GM21390 (cell line): Measurements from ENCODE around the gene UNC13A.

Experiments
- ATAC-seq: cut with Tn5 transposase; IDR thresholded peaks from one replicate; pipeline ENCODE4 v1.9.1; 2021; ENCODE audit not compliant: unreplicated experiment

UNC13A gene

GRCh38 chr19:17687857-17688784 is at the start of gene UNC13A:
UNC13A (minus strand) TSS chr19:17688354; CDS start chr19:17688199, 155 bp downstream.
- no peak for ATAC-seq

- ATAC-seq, result no peak
These were observed 49.6 kb upstream of the UNC13A start for GRCh38 chr19:17737690-17738153.

GRCh38 chr19:17735410-17735809 is 47.3 kb upstream of the UNC13A start:
- no peak for ATAC-seq

- ATAC-seq, result no peak
These were observed 46.0 kb upstream of the UNC13A start for GRCh38 chr19:17734146-17734545.

GRCh38 chr19:17733127-17733526 is 45.0 kb upstream of the UNC13A start:
- no peak for ATAC-seq

- ATAC-seq, result no peak
These were observed 39.7 kb upstream of the UNC13A start for GRCh38 chr19:17727843-17728242.

- no peak for ATAC-seq
These were observed 39.0 kb upstream of the UNC13A start for GRCh38 chr19:17726964-17727773.

- no peak for ATAC-seq
These were observed 38.1 kb upstream of the UNC13A start for GRCh38 chr19:17726136-17726741.

- no peak for ATAC-seq
These were observed 37.4 kb upstream of the UNC13A start for GRCh38 chr19:17725422-17726078.

- no peak for ATAC-seq
These were observed 36.5 kb upstream of the UNC13A start for GRCh38 chr19:17724655-17725054.

GRCh38 chr19:17722655-17723240 is 34.6 kb upstream of the UNC13A start:
- ATAC-seq, result no peak

- ATAC-seq, result no peak
These were observed 33.7 kb upstream of the UNC13A start for GRCh38 chr19:17721821-17722220.

- ATAC-seq, result no peak
These were observed 33.0 kb upstream of the UNC13A start for GRCh38 chr19:17721111-17721628.

GRCh38 chr19:17720440-17720839 is 32.3 kb upstream of the UNC13A start:
- ATAC-seq, result no peak

GRCh38 chr19:17719730-17720400 is 31.7 kb upstream of the UNC13A start:
- peak; percentile 18 for ATAC-seq

- peak; percentile 63 for ATAC-seq
These were observed 31.0 kb upstream of the UNC13A start, which contains the start of gene MAP1S for GRCh38 chr19:17718947-17719711. MAP1S (plus strand) TSS chr19:17719480; CDS start chr19:17719503, 23 bp downstream.

- ATAC-seq, result no peak
These were observed 30.4 kb upstream of the UNC13A start for GRCh38 chr19:17718550-17718946.

GRCh38 chr19:17716309-17716929 is 28.3 kb upstream of the UNC13A start:
- no peak for ATAC-seq
